AG09319 (cell line): Measurements from ENCODE around the gene FCAMR.

Experiments
- DNase-seq: peaks from one replicate; pipeline ENCODE4 v3.0.0-alpha.2; 2010; ENCODE audit warnings: low read depth; ENCODE audit errors: extremely low read depth
- CTCF ChIP-seq: IDR thresholded peaks from 2 replicates; pipeline ENCODE4 v1.5.1; 2011; ENCODE audit warnings: low read depth, mild to moderate bottlenecking, inconsistent platforms, low read length, moderate library complexity

The FCAMR gene

GRCh38 chr1:206957639-206958038 lies 12.6 kb downstream of the FCAMR start:
- no peak for TF ChIP-seq CTCF
- DNase-seq = no peak

- no peak for TF ChIP-seq CTCF
- DNase-seq = no peak
These were observed 14.5 kb downstream of the FCAMR start for GRCh38 chr1:206955476-206956451.

GRCh38 chr1:206954459-206955342 lies 15.6 kb downstream of the FCAMR start:
- DNase-seq = no peak
- TF ChIP-seq CTCF = no peak

GRCh38 chr1:206953626-206954025 lies 16.6 kb downstream of the FCAMR start:
- no peak for TF ChIP-seq CTCF
- no peak for DNase-seq

- no peak for TF ChIP-seq CTCF
- DNase-seq = no peak
These were observed 17.1 kb downstream of the FCAMR start for GRCh38 chr1:206953126-206953525.

- no peak for DNase-seq
- no peak for TF ChIP-seq CTCF
These were observed 18.1 kb downstream of the FCAMR start for GRCh38 chr1:206952171-206952570.
